Upper lobe of left lung (tissue), 6 donors: ENCODE results near the gene MAD1L1. TPM values are rescaled to one million over a fixed set of nuclear protein-coding genes. Genes with fewer than 3 reads are reported as not detected.

Experiments used
- ATAC-seq, 2 donors: fragments of 200-7000 bp; cut with Tn5 transposase; one replicate each; pipeline ENCODE4 v1.9.1; 2022; ENCODE audit warnings: mild to moderate bottlenecking in 2 of 2, moderate library complexity in 2 of 2; ENCODE audit not compliant: low FRiP score in 2 of 2
- DNase-seq, 2 donors: peaks; one replicate each; pipeline ENCODE4 v3.0.0-alpha.2; 2019 to 2020
- H3K27ac ChIP-seq, 4 donors: fragments of 200-600 bp; sonication (generic); one replicate each; pipeline ENCODE4 v1.5.1; 2016 to 2019
- H3K27me3 ChIP-seq, 4 donors: fragments of 200-600 bp; sonication (generic); one replicate each; pipeline ENCODE4 v1.5.1; 2017 to 2019
- H3K36me3 ChIP-seq, 4 donors: fragments of 200-600 bp; sonication (generic); one replicate each; pipeline ENCODE4 v1.5.1; 2016 to 2019
- H3K4me1 ChIP-seq, 4 donors: fragments of 200-600 bp; sonication (generic); one replicate each; pipeline ENCODE4 v1.5.1; 2018 to 2019
- H3K4me3 ChIP-seq, 4 donors: fragments of 200-600 bp; sonication (generic); one replicate each; pipeline ENCODE4 v1.5.1; 2017 to 2019; ENCODE audit warnings: mild to moderate bottlenecking in 2 of 4, moderate library complexity in 1 of 4
- H3K9me3 ChIP-seq, 4 donors: fragments of 200-600 bp; sonication (generic); one replicate each; pipeline ENCODE4 v1.5.1; 2018 to 2019
- EP300 ChIP-seq, 4 donors: sonication (generic); formaldehyde crosslinking; IDR thresholded peaks; one replicate each; pipeline ENCODE4 v1.5.1; 2017; ENCODE audit warnings: antibody characterized with exemption in 4 of 4, control low read depth in 2 of 4
- POLR2A ChIP-seq, 4 donors: fragments of 450-650 bp; IDR thresholded peaks; one replicate each; pipeline ENCODE4 v1.5.1; 2016 to 2017; ENCODE audit warnings: antibody characterized with exemption in 4 of 4, mild to moderate bottlenecking in 2 of 4
- POLR2AphosphoS5 ChIP-seq, 2 donors: sonication (generic); formaldehyde crosslinking; IDR thresholded peaks; one replicate each; pipeline ENCODE4 v1.5.1; 2017; ENCODE audit warnings: antibody characterized with exemption in 2 of 2
- WGBS, 2 donors: methylation state at CpG; one replicate each; pipeline ENCODE4 v1.1.5; 2017 to 2018; 5-methylcytosine and 5-hydroxymethylcytosine counted together
- total RNA-seq, 6 donors: library from RNA; depleted of rRNA in 4 of 6; stranded (reverse); fragments of >200 nt in 4 of 6; gene quantifications; one replicate each; pipeline versions ENCODE4 v1.1.0 to v1.2.1, GENCODE V29; 2016 to 2021
- TF ChIP-seq, protein P1 (sequence below), 6 experiments: fragments of 450-650 bp in 4 of 6; fragments of 200-600 bp in 2 of 6; sonication (generic) in 2 of 6; IDR thresholded peaks; one replicate each; pipeline ENCODE4 v1.5.1; 2016 to 2019; ENCODE audit warnings: antibody characterized with exemption in 6 of 6
- donor health status: DM: no; HTN: no; CAD: no; lungs with moderate emphysema.
- donor health status: DM: no; HTN: yes; CAD: no; lungs with severe emphysema.

Gene MAD1L1
- total RNA-seq, 6 donors from 2014 or later: 40.6 to 364 (median 65.6) TPM

DNA sequence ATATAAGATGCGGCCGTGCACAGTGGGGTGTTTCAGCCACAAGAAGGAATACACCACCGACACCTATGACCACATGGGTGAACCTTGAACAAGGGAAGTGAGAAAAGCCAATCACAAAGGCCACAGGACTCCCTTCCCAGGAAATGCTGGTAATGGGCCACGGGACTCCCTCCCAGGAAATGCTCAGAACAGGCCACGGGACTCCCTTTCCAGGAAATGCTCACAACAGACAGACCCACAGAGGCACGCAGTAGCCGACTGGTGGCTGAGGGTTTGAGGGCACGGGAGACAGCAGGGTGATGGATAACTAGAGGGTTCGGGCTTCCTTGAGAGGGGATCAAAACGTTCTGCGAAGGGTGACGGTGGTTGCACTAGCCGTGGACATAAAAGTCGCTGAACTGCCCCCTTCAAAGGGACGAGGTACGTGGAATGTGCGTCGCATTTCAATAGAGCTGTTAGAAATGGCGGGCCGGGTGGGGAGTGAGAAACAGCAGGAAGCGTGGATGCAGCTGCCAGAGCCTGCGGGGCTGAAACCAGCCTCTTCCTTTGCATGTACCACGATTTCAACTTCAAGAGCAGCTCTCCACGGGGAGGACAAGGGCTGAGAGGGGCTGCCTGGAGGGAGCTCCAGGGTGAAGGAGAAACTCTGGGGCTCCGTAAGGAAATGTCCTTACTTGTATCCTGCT is 288.7 kb downstream of the MAD1L1 start:
- DNase-seq: no peak
- TF ChIP-seq EP300 (IDR thresholded peaks at IDR 0.05) (no peak), POLR2AphosphoS5 (IDR thresholded peaks at IDR 0.05) (no peak), POLR2A (IDR thresholded peaks at IDR 0.05) (peak in 1 of 4 donors; percentile 56)
- TF ChIP-seq, protein P1, sequence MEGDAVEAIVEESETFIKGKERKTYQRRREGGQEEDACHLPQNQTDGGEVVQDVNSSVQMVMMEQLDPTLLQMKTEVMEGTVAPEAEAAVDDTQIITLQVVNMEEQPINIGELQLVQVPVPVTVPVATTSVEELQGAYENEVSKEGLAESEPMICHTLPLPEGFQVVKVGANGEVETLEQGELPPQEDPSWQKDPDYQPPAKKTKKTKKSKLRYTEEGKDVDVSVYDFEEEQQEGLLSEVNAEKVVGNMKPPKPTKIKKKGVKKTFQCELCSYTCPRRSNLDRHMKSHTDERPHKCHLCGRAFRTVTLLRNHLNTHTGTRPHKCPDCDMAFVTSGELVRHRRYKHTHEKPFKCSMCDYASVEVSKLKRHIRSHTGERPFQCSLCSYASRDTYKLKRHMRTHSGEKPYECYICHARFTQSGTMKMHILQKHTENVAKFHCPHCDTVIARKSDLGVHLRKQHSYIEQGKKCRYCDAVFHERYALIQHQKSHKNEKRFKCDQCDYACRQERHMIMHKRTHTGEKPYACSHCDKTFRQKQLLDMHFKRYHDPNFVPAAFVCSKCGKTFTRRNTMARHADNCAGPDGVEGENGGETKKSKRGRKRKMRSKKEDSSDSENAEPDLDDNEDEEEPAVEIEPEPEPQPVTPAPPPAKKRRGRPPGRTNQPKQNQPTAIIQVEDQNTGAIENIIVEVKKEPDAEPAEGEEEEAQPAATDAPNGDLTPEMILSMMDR (IDR thresholded peaks at IDR 0.05): no peak
- Histone ChIP-seq H3K9me3 (no peaks in the 10 kb centered on the region), H3K27ac (peak overlapping the region in 1 of 4 donors; percentile 46), H3K4me3 (no peak overlapping the region), H3K36me3 (no peaks in the 10 kb centered on the region), H3K27me3 (no peaks in the 10 kb centered on the region), H3K4me1 (peaks cover 6 to 18% (median 13%) of the 10 kb centered on the region in 4 donors)
- WGBS, 2 donors: 53 to 69% methylated on average over 24 to 25 of the region's 25 CpGs
- ATAC-seq: no peak

DNA sequence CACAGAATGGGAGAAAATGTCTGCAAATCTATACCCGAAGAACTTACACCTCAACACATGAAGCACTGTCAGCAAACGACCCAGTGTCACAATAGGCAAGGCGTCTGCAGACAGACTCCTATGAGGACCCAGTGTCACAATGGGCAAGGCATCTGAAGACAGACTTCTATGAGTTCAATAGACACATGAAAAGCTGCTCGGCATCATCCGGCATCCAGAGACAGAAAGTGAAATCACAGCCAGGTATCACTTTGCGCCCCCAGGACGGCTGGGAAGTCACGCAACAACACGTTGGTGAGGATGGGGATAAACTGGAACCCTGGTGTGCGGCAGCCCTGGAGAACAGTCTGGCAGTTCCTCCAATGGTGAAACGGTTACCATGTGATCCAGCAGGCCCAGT is 289.4 kb downstream of the MAD1L1 start:
- TF ChIP-seq POLR2AphosphoS5 (IDR thresholded peaks at IDR 0.05): no peak
- no peak for TF ChIP-seq EP300 (IDR thresholded peaks at IDR 0.05)
- TF ChIP-seq, protein P1 (IDR thresholded peaks at IDR 0.05): no peak
- no peak for TF ChIP-seq POLR2A (IDR thresholded peaks at IDR 0.05)
- H3K27me3 ChIP-seq: no peaks in the 10 kb centered on the region

DNA sequence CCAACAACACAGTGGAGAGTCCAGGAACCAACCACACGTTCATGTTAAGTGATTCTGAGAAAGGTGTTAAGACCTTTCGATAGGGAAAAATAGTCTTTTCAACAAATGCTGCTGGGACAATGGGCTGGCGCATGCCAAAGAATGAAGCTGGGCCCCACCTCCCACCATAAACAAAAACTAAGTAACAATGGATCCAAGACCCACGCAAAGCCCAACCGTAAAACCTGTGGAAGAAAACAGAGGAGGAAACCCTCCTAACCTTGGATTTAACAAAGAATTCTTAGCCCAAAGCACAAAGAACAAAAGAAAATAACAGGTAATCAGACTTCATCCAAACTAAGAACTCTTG is 289.8 kb downstream of the MAD1L1 start:
- TF ChIP-seq EP300 (IDR thresholded peaks at IDR 0.05) (no peak), POLR2A (IDR thresholded peaks at IDR 0.05) (no peak), POLR2AphosphoS5 (IDR thresholded peaks at IDR 0.05) (no peak)
- TF ChIP-seq, protein P1 (IDR thresholded peaks at IDR 0.05): no peak
- WGBS, 2 donors: 60 to 63% methylated on average over 5 of the region's 5 CpGs

More for the DNA sequence above, 289.4 kb downstream of the MAD1L1 start:
- Histone ChIP-seq H3K4me1 (peaks cover 6 to 18% (median 13%) of the 10 kb centered on the region in 4 donors), H3K27ac (no peak overlapping the region), H3K9me3 (no peaks in the 10 kb centered on the region), H3K36me3 (no peaks in the 10 kb centered on the region), H3K4me3 (no peak overlapping the region)
- WGBS, 2 donors: 73 to 81% methylated on average over 11 of the region's 11 CpGs
- ATAC-seq: no peak
- DNase-seq: no peak

DNA sequence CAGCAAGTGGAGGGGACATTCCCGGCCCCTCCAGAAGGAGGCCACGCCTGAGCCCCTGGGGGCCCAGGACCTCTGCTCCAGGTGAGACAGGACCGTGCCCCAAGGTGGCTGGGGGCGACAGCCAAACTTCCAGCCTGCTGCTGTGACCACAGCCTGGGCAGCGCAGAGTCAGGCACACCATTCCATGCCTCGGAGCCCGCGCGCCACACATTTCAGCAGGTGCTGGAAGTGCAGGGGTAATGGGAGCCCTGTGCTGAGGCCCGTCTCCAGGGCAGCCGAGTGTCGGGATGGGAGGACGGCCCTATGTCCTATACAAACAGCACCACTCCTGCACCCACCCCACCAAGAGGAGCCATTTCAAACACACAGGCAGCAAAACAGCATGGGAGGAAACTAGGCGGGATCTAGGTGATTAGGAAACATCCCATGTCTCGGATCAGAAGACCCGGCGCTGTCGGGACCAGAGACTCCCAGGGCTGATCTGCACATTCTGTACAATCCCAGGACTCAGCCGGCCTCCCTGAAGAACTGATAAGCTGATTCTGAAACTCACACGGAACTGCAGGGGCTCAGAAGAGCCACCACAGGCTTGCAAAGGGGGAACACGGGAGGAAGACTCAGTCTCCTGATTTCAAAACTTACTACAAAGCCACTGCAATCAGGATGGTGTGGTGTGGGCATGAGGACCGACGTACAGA is 290.4 kb downstream of the MAD1L1 start:
- ATAC-seq (no peak), DNase-seq (peak in 1 of 2 donors; percentile 72)

More for the DNA sequence above, 289.8 kb downstream of the MAD1L1 start:
- no peaks in the 10 kb centered on the region for H3K27me3 ChIP-seq
- H3K4me3 ChIP-seq: no peak overlapping the region
- no peaks in the 10 kb centered on the region for H3K36me3 ChIP-seq
- ATAC-seq: no peak
- no peak for DNase-seq
- peaks cover 6 to 18% (median 13%) of the 10 kb centered on the region in 4 donors for H3K4me1 ChIP-seq
- H3K27ac ChIP-seq: no peak overlapping the region
- H3K9me3 ChIP-seq: no peaks in the 10 kb centered on the region

More for the DNA sequence above, 290.4 kb downstream of the MAD1L1 start:
- H3K36me3 ChIP-seq: no peaks in the 10 kb centered on the region
- 74 to 91% methylated on average over 18 to 19 of the region's 23 CpGs for WGBS, 2 donors
- TF ChIP-seq POLR2AphosphoS5 (IDR thresholded peaks at IDR 0.05): peak in 1 of 2 donors; percentile 11
- no peak for TF ChIP-seq POLR2A (IDR thresholded peaks at IDR 0.05)
- TF ChIP-seq EP300 (IDR thresholded peaks at IDR 0.05): no peak
- TF ChIP-seq, protein P1 (IDR thresholded peaks at IDR 0.05): no peak
- H3K27ac ChIP-seq: no peak overlapping the region
- no peaks in the 10 kb centered on the region for H3K27me3 ChIP-seq
- H3K4me3 ChIP-seq: no peak overlapping the region
- H3K4me1 ChIP-seq: peaks cover 6 to 18% (median 13%) of the 10 kb centered on the region in 4 donors
- H3K9me3 ChIP-seq: no peaks in the 10 kb centered on the region
